Right atrium auricular region (tissue), 2 donors: ENCODE results near the gene LMOD2. TPM values are rescaled to one million over a fixed set of nuclear protein-coding genes. Genes with fewer than 3 reads are reported as not detected.

Experiments
- DNase-seq: peaks from one replicate; pipeline ENCODE4 v3.0.0-alpha.2; 2019; ENCODE audit warnings: low spot score
- H3K27ac ChIP-seq, 2 donors: fragments of 200-600 bp; sonication (generic); 1 replicate in 1 of 2; 2 replicates in 1 of 2; pipeline ENCODE4 v1.5.1; 2016 to 2019
- H3K27me3 ChIP-seq, 2 donors: fragments of 200-600 bp; sonication (generic); one replicate each; pipeline versions ENCODE4 v1.5.1 to v1.6.0; 2017 to 2019
- H3K36me3 ChIP-seq: fragments of 200-600 bp; sonication (generic); one replicate; pipeline ENCODE4 v1.5.1; 2016
- H3K4me1 ChIP-seq, 2 donors: fragments of 200-600 bp; sonication (generic); one replicate each; pipeline versions ENCODE4 v1.5.1 to v1.6.0; 2017 to 2019
- H3K4me3 ChIP-seq, 2 donors: fragments of 200-600 bp; sonication (generic); 1 replicate in 1 of 2; 2 replicates in 1 of 2; pipeline ENCODE4 v1.5.1; 2017 to 2019; ENCODE audit warnings: mild to moderate bottlenecking in 1 of 2, moderate library complexity in 1 of 2
- H3K9me3 ChIP-seq, 2 donors: fragments of 200-600 bp; sonication (generic); one replicate each; pipeline ENCODE4 v1.5.1; 2019
- CTCF ChIP-seq, 2 donors: fragments of 200-600 bp; sonication (generic); IDR thresholded peaks; one replicate each; pipeline ENCODE4 v1.5.1; 2019; ENCODE audit warnings: antibody characterized with exemption in 2 of 2
- total RNA-seq, 2 donors: library from RNA; depleted of rRNA; stranded (reverse); fragments of >200 nt; gene quantifications; one replicate each; pipeline ENCODE4 v1.1.0, GENCODE V29; 2016

Gene LMOD2
- total RNA-seq, 2 donors from 2014 or later, result 374 to 493 TPM

DNA sequence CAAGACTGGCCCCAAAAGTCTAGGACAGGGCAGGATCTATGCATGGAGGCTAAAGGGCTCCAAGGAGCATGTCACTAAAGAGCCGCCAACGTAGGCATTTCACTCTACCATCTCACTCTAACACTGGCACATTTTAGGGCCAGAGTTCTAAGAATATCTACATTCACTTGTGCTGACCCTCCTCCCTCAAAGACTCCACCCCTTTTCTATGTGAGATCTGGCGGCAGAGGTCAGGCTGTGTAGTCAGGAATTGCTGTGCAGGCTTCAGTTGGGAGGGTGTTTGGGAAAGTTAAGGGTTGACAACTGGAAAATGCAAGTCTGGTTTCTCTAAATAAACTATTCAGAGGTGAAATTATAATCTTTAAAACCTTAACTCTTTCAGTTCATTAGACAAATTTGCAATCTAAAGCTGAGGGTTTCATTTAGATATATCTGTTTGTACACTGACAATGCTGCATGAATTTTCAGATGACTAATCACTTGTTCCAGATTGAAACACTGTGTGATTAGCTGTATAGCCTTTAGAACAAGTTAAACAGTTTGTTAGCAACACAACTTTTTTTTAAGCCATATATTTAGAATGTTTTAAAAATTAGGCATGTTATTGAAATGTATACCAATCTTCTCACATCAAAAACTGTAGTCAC lies 18.2 kb downstream of the LMOD2 start:
- H3K36me3 ChIP-seq, result no peaks in the 10 kb centered on the region
- peaks cover 0 to 30% of the 10 kb centered on the region in 2 donors for H3K4me1 ChIP-seq
- peak overlapping the region; percentile 36 to 52 for H3K27ac ChIP-seq
- H3K4me3 ChIP-seq, result no peak overlapping the region
- no peak for TF ChIP-seq CTCF (IDR thresholded peaks at IDR 0.05)
- H3K27me3 ChIP-seq, result no peaks in the 10 kb centered on the region
- no peaks in the 10 kb centered on the region for H3K9me3 ChIP-seq
- no peak for DNase-seq

DNA sequence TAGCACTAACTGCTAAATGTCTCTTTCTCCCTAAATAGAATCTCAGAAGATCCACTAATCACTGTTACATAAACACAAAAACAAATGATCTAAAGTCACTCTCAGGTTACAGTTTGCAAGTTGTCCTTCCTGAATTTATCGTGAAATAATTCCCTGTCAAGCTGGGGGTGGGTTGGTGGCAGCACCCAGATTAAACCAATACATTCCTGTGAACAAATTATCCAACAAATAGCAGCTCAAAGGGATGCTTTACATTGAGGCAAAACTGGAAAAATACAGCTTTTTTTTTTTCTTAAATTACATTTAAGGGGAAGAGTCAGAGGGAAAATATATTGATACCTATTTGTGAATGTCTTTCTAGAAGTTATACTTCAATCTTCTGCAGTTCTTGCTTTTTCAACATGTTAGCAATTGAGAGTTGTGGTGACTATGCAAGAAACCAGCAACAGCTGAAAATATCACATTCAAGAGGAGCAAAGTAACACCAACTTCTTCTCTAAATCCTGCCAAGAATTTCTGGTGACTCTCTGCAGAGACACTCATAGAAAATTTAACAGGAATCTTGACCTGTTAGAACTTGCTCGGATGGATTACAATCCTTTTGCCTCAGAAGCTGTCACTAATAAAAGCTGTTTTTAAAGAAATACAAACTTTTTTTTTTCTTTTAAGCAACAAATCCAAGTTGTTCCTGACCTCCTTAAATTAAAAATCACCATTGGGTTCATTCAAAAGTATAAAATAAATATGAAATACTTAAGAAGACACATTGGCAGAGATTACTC lies 18.9 kb downstream of the LMOD2 start:
- DNase-seq, result no peak
- Histone ChIP-seq H3K4me3 (no peak overlapping the region), H3K4me1 (peaks cover 0 to 30% of the 10 kb centered on the region in 2 donors), H3K27ac (peak overlapping the region in 1 of 2 donors; percentile 52), H3K9me3 (no peaks in the 10 kb centered on the region), H3K36me3 (no peaks in the 10 kb centered on the region), H3K27me3 (no peaks in the 10 kb centered on the region)
- TF ChIP-seq CTCF (IDR thresholded peaks at IDR 0.05), result no peak

GRCh38 chr7:123675181-123675473 lies 19.5 kb downstream of the LMOD2 start:
- Histone ChIP-seq H3K4me3 (no peak overlapping the region), H3K27me3 (no peaks in the 10 kb centered on the region), H3K27ac (peak overlapping the region in 1 of 2 donors; percentile 52), H3K4me1 (peaks cover 0 to 34% of the 10 kb centered on the region in 2 donors), H3K9me3 (no peaks in the 10 kb centered on the region), H3K36me3 (no peaks in the 10 kb centered on the region)
- DNase-seq, result no peak
- TF ChIP-seq CTCF (IDR thresholded peaks at IDR 0.05), result no peak

GRCh38 chr7:123677061-123677715 lies 21.5 kb downstream of the LMOD2 start:
- Histone ChIP-seq H3K4me3 (no peak overlapping the region), H3K9me3 (no peaks in the 10 kb centered on the region), H3K36me3 (no peaks in the 10 kb centered on the region), H3K27ac (no peak overlapping the region), H3K4me1 (peaks cover 0 to 55% of the 10 kb centered on the region in 2 donors), H3K27me3 (no peaks in the 10 kb centered on the region)
- no peak for TF ChIP-seq CTCF (IDR thresholded peaks at IDR 0.05)
- no peak for DNase-seq

DNA sequence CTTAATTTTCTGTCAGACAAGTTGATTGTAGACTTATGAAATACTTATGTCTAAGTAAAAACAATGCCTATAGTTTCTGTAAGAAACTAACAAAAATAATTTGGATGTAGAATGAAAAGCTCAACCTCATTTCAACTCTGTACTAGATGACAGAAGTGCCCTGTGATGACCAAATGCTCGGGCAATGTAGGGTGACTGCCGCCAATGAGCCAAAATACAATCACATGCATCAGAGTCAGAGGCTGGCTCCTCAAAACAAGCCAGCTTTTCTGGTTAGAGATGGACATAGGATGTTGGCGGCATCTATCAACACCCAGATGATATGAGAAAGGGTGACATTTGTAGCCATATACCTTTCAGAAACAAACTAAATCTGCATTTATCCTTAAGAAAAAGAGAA lies 23.9 kb downstream of the LMOD2 start:
- H3K4me3 ChIP-seq, result no peak overlapping the region
- H3K4me1 ChIP-seq, result peaks cover 0 to 44% of the 10 kb centered on the region in 2 donors
- no peaks in the 10 kb centered on the region for H3K27me3 ChIP-seq
- TF ChIP-seq CTCF (IDR thresholded peaks at IDR 0.05), result no peak
- DNase-seq, result no peak
- H3K9me3 ChIP-seq, result no peaks in the 10 kb centered on the region
- H3K27ac ChIP-seq, result peak overlapping the region; percentile 24 to 70
- peaks cover 7% of the 10 kb centered on the region for H3K36me3 ChIP-seq
